Hippocampal formation (tissue), 2 donors: ENCODE results near the gene MANSC4.
A peak's percentile ranks its signal among the peaks of the same experiment; 100 is the strongest.

ENCODE experiments used
- DNase-seq, 2 donors: peaks; one replicate each; lab custom pipeline; 2025; lab: John Stamatoyannopoulos, UW

The MANSC4 gene

GRCh38 chr12:27779920-27780611 is at the start of gene MANSC4, which contains the start of gene KLHL42:
MANSC4 (minus strand) TSS chr12:27780236; CDS start chr12:27771276, 8,960 bp downstream.
KLHL42 (plus strand) TSS chr12:27780233; CDS start chr12:27780331, 98 bp downstream.
- DNase-seq, result peak; percentile 63 to 76

GRCh38 chr12:27828196-27828595 is 48.2 kb upstream of the MANSC4 start:
- DNase-seq, result no peak

GRCh38 chr12:27826076-27826475 is 46.0 kb upstream of the MANSC4 start:
- no peak for DNase-seq

- no peak for DNase-seq
These were observed 44.2 kb upstream of the MANSC4 start for GRCh38 chr12:27824126-27824842.

- DNase-seq, result no peak
These were observed 43.0 kb upstream of the MANSC4 start for GRCh38 chr12:27823038-27823437.

GRCh38 chr12:27822076-27822712 is 42.2 kb upstream of the MANSC4 start:
- DNase-seq, result no peak

GRCh38 chr12:27821259-27821973 is 41.4 kb upstream of the MANSC4 start:
- no peak for DNase-seq

- no peak for DNase-seq
These were observed 40.5 kb upstream of the MANSC4 start for GRCh38 chr12:27820564-27820963.

- no peak for DNase-seq
These were observed 38.4 kb upstream of the MANSC4 start for GRCh38 chr12:27818401-27818918.

- DNase-seq, result no peak
These were observed 37.7 kb upstream of the MANSC4 start for GRCh38 chr12:27817766-27818165.

- DNase-seq, result no peak
These were observed 35.0 kb upstream of the MANSC4 start for GRCh38 chr12:27814851-27815591.

GRCh38 chr12:27814411-27814810 is 34.4 kb upstream of the MANSC4 start:
- no peak for DNase-seq

GRCh38 chr12:27812502-27812901 is 32.5 kb upstream of the MANSC4 start:
- DNase-seq, result no peak

- no peak for DNase-seq
These were observed 30.7 kb upstream of the MANSC4 start for GRCh38 chr12:27810756-27811155.

- no peak for DNase-seq
These were observed 28.8 kb upstream of the MANSC4 start for GRCh38 chr12:27808841-27809240.

- no peak for DNase-seq
These were observed 27.1 kb upstream of the MANSC4 start for GRCh38 chr12:27807063-27807703.

GRCh38 chr12:27806259-27806658 is 26.2 kb upstream of the MANSC4 start:
- DNase-seq, result no peak

- DNase-seq, result no peak
These were observed 25.2 kb upstream of the MANSC4 start for GRCh38 chr12:27805238-27805637.

GRCh38 chr12:27802936-27803335 is 22.9 kb upstream of the MANSC4 start:
- no peak for DNase-seq

GRCh38 chr12:27802511-27802910 is 22.5 kb upstream of the MANSC4 start:
- no peak for DNase-seq

- DNase-seq, result no peak
These were observed 21.6 kb upstream of the MANSC4 start for GRCh38 chr12:27801630-27802029.
